Ovary (tissue), 3 donors: ENCODE measurements around the gene LRP1B.

Source experiments
- CTCF ChIP-seq, 3 donors: fragments of 450-650 bp in 2 of 3; fragments of 200-600 bp in 1 of 3; IDR thresholded peaks; one replicate each; pipeline versions ENCODE4 v1.5.1 to v1.8.0; 2016 to 2022; ENCODE audit warnings: antibody characterized with exemption in 3 of 3, mild to moderate bottlenecking in 1 of 3
- EP300 ChIP-seq: sonication (generic); formaldehyde crosslinking; IDR thresholded peaks from one replicate; pipeline ENCODE4 v1.6.1; 2017; ENCODE audit warnings: antibody characterized with exemption
- POLR2A ChIP-seq: fragments of 450-650 bp; IDR thresholded peaks from one replicate; pipeline ENCODE4 v1.6.1; 2017; ENCODE audit warnings: antibody characterized with exemption, mild to moderate bottlenecking, moderate library complexity
- donor health status: DM: no; HTN: no; CAD: no.

DNA sequence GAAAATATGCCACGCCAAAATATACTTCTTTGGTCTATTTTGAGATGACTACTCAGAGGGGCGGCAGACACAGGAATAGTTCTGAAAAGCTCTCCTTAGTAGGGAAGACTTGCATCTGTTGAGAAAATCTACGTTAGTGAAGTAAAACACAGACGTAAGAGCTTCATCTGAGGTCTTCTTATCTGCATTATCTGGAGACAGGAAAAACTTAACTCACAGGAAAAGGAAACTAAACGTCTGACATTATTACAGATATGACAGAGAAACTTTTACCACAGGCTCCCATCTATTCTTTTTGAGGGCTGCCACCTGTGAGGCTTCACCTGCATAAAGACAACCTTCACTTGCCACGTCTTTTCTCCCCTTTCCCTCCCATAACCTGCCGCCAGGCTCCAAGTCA is 1295.7 kb downstream of the LRP1B start:
- TF ChIP-seq CTCF (IDR thresholded peaks at IDR 0.05) (no peak), EP300 (no peak), POLR2A (no peak)
